Body of pancreas (tissue), 4 donors: ENCODE results near the gene SLC22A2.

Source experiments
- CTCF ChIP-seq, 7 experiments: fragments of 450-650 bp in 4 of 7; fragments of 200-600 bp in 3 of 7; sonication (generic) in 3 of 7; IDR thresholded peaks; one replicate each; pipeline ENCODE4 v1.5.1; 2016 to 2019; ENCODE audit warnings: antibody characterized with exemption in 7 of 7
- POLR2A ChIP-seq, 3 donors: fragments of 450-650 bp; IDR thresholded peaks; one replicate each; pipeline ENCODE4 v1.6.1; 2016; ENCODE audit warnings: antibody characterized with exemption in 3 of 3, mild to moderate bottlenecking in 2 of 3

GRCh38 chr6:160263196-160263939 lies 4.7 kb upstream of the SLC22A2 start:
- no peak for TF ChIP-seq CTCF (IDR thresholded peaks at IDR 0.05)
- TF ChIP-seq POLR2A (IDR thresholded peaks at IDR 0.05): no peak
